ENCODE data around the gene SEZ6. TPM values are rescaled to one million over a fixed set of nuclear protein-coding genes. Genes with fewer than 3 reads are reported as not detected.

Gene SEZ6
- total RNA-seq, 2 experiments from 2014 or later, result 0.31 TPM; not detected in 1

- no peak for DNase-seq
Measured at GRCh38 chr17:28941251-28941650, 64.6 kb downstream of the SEZ6 start.

GRCh38 chr17:28940675-28941074 is 65.2 kb downstream of the SEZ6 start:
- POLR2A ChIA-PET, result interaction anchor here (0.6 to 4.6 kb wide), 4 partner anchors 9 to 70 kb away, joined by 3 to 18 read pairs (median 8); partner anchors contain the start of gene PHF12

More at GRCh38 chr17:28941251-28941650, 64.6 kb downstream of the SEZ6 start:
- Mint-ChIP-seq H3K27ac (no peak overlapping the region), H3K9me3 (no peaks in the 10 kb centered on the region), H3K4me3 (no peak overlapping the region), H3K4me1 (ENCODE audit: low read depth) (peaks cover 94% of the 10 kb centered on the region), H3K27me3 (no peaks in the 10 kb centered on the region), H3K36me3 (ENCODE audit: low read depth) (peaks cover 78% of the 10 kb centered on the region)
- ChIA-PET CTCF (no interaction called here), POLR2A (interaction anchor here (1.0 to 4.6 kb wide), 3 partner anchors 8 to 14 kb away, joined by 3 to 18 read pairs (median 13); partner anchors contain the start of gene PHF12)
- H3K4me1 ChIP-seq (ENCODE audit: insufficient read depth, low read length), result peaks cover 67% of the 10 kb centered on the region
- TF ChIP-seq CTCF (IDR thresholded peaks at IDR 0.05), result no peak
- no peaks in the 10 kb centered on the region for H3K9me3 ChIP-seq (ENCODE audit: control insufficient read depth in 1 of 2, insufficient read depth in 1 of 2, low read length in 2 of 2)
- no peak for ATAC-seq (ENCODE audit: poor library complexity)
- no peaks in the 10 kb centered on the region for H3K27me3 ChIP-seq (ENCODE audit: control insufficient read depth in 1 of 2, insufficient read depth in 2 of 2, low read length in 2 of 2)
- intact Hi-C loops (cut with DNase I, micrococcal nuclease), result no loop called here
- H3K27ac ChIP-seq (ENCODE audit: low read depth in 1 of 2, low read length in 2 of 2), result no peak overlapping the region
- H3K4me3 ChIP-seq (ENCODE audit: low read length), result no peak overlapping the region
- peaks cover 33% of the 10 kb centered on the region for H3K36me3 ChIP-seq (ENCODE audit: insufficient read depth, low read length)

GRCh38 chr17:28940142-28940541 is 65.7 kb downstream of the SEZ6 start:
- ChIA-PET CTCF (interaction anchor here (0.8 to 1.9 kb wide), 2 partner anchors 10 kb away, joined by 3 to 8 read pairs; no protein-coding TSS in a partner anchor), POLR2A (interaction anchor here (0.6 to 4.6 kb wide), 8 partner anchors 9 to 213 kb away, joined by 3 to 18 read pairs (median 3); partner anchors contain the start of gene PHF12)
- Mint-ChIP-seq H3K27ac (peak overlapping the region; percentile 58), H3K27me3 (no peaks in the 10 kb centered on the region), H3K36me3 (ENCODE audit: low read depth) (peaks cover 76% of the 10 kb centered on the region), H3K9me3 (no peaks in the 10 kb centered on the region), H3K4me3 (peak overlapping the region; percentile 14), H3K4me1 (ENCODE audit: low read depth) (peaks cover 92% of the 10 kb centered on the region)
- DNase-seq (peak in 1 of 14 experiments; percentile 18), ATAC-seq (ENCODE audit: poor library complexity) (no peak)
- H3K9me3 ChIP-seq (ENCODE audit: control insufficient read depth in 1 of 2, insufficient read depth in 1 of 2, low read length in 2 of 2), result no peaks in the 10 kb centered on the region
- H3K4me3 ChIP-seq (ENCODE audit: low read length), result no peak overlapping the region
- no peak for TF ChIP-seq CTCF (IDR thresholded peaks at IDR 0.05)
- H3K27ac ChIP-seq (ENCODE audit: low read depth in 1 of 2, low read length in 2 of 2), result no peak overlapping the region
- peaks cover 37% of the 10 kb centered on the region for H3K36me3 ChIP-seq (ENCODE audit: insufficient read depth, low read length)
- no peaks in the 10 kb centered on the region for H3K27me3 ChIP-seq (ENCODE audit: control insufficient read depth in 1 of 2, insufficient read depth in 2 of 2, low read length in 2 of 2)
- peaks cover 61% of the 10 kb centered on the region for H3K4me1 ChIP-seq (ENCODE audit: insufficient read depth, low read length)
- intact Hi-C loops (cut with DNase I, micrococcal nuclease), result no loop called here

More at GRCh38 chr17:28940675-28941074, 65.2 kb downstream of the SEZ6 start:
- Mint-ChIP-seq H3K4me3 (peak overlapping the region; percentile 14), H3K9me3 (no peaks in the 10 kb centered on the region), H3K27me3 (no peaks in the 10 kb centered on the region), H3K36me3 (ENCODE audit: low read depth) (peaks cover 78% of the 10 kb centered on the region), H3K27ac (peak overlapping the region; percentile 58), H3K4me1 (ENCODE audit: low read depth) (peaks cover 94% of the 10 kb centered on the region)
- CTCF ChIA-PET, result no interaction called here
- Histone ChIP-seq H3K9me3 (ENCODE audit: control insufficient read depth in 1 of 2, insufficient read depth in 1 of 2, low read length in 2 of 2) (no peaks in the 10 kb centered on the region), H3K36me3 (ENCODE audit: insufficient read depth, low read length) (peaks cover 36% of the 10 kb centered on the region), H3K27me3 (ENCODE audit: control insufficient read depth in 1 of 2, insufficient read depth in 2 of 2, low read length in 2 of 2) (no peaks in the 10 kb centered on the region), H3K27ac (ENCODE audit: low read depth in 1 of 2, low read length in 2 of 2) (no peak overlapping the region), H3K4me3 (ENCODE audit: low read length) (no peak overlapping the region), H3K4me1 (ENCODE audit: insufficient read depth, low read length) (peaks cover 61% of the 10 kb centered on the region)
- TF ChIP-seq CTCF (IDR thresholded peaks at IDR 0.05), result no peak
- intact Hi-C loops (cut with DNase I, micrococcal nuclease), result no loop called here
- DNase-seq, result no peak
- no peak for ATAC-seq (ENCODE audit: poor library complexity)

All from CD4-positive, alpha-beta T cell (primary cell).